Gastrocnemius medialis (tissue), 4 donors: ENCODE results near the gene RUNDC3A.

ENCODE experiments used
- CTCF ChIP-seq, 5 experiments: fragments of 450-650 bp in 3 of 5; fragments of 200-600 bp in 2 of 5; sonication (generic) in 2 of 5; IDR thresholded peaks in 4 of 5; conservative IDR thresholded peaks in 1 of 5; 1 replicate in 4 of 5; 2 replicates in 1 of 5; pipeline ENCODE4 v1.5.1; 2016 to 2019; ENCODE audit warnings: antibody characterized with exemption in 5 of 5, mild to moderate bottlenecking in 3 of 5, moderate library complexity in 3 of 5
- POLR2A ChIP-seq, 2 donors: fragments of 450-650 bp; IDR thresholded peaks; one replicate each; pipeline ENCODE4 v1.6.1; 2017; ENCODE audit warnings: antibody characterized with exemption in 2 of 2, mild to moderate bottlenecking in 2 of 2, moderate library complexity in 2 of 2

- no peak for TF ChIP-seq CTCF (IDR thresholded peaks at IDR 0.05 in 4 of 5, conservative IDR thresholded peaks at IDR 0.05 in 1 of 5)
- no peak for TF ChIP-seq POLR2A (IDR thresholded peaks at IDR 0.05)
These were observed 40.0 kb downstream of the RUNDC3A start for GRCh38 chr17:44348234-44348987.
